Tibial artery (tissue), 4 donors: ENCODE data around the gene TMEM204.

Experiments used
- DNase-seq, 2 donors: peaks; one replicate each; pipeline ENCODE4 v3.0.0-alpha.2; 2019
- H3K27ac ChIP-seq, 2 donors: fragments of 200-600 bp; sonication (generic) in 1 of 2; 1 replicate in 1 of 2; 2 replicates in 1 of 2; pipeline ENCODE4 v1.5.1; 2018 to 2019; ENCODE audit warnings: mild to moderate bottlenecking in 1 of 2
- H3K27me3 ChIP-seq, 2 donors: fragments of 200-600 bp; sonication (generic) in 1 of 2; one replicate each; pipeline versions ENCODE4 v1.5.1 to v1.6.0; 2016 to 2019
- H3K36me3 ChIP-seq, 3 donors: fragments of 200-600 bp; sonication (generic) in 2 of 3; one replicate each; pipeline ENCODE4 v1.5.1; 2016 to 2019; ENCODE audit warnings: mild to moderate bottlenecking in 2 of 3
- H3K4me1 ChIP-seq, 4 donors: fragments of 200-600 bp; sonication (generic) in 2 of 4; 1 replicate in 3 of 4; 2 replicates in 1 of 4; pipeline ENCODE4 v1.5.1; 2016 to 2019
- H3K4me3 ChIP-seq, 2 donors: fragments of 200-600 bp; sonication (generic) in 1 of 2; 1 replicate in 1 of 2; 2 replicates in 1 of 2; pipeline ENCODE4 v1.5.1; 2018 to 2019; ENCODE audit warnings: mild to moderate bottlenecking in 2 of 2
- H3K9me3 ChIP-seq, 3 donors: fragments of 200-600 bp; sonication (generic) in 1 of 3; one replicate each; pipeline ENCODE4 v1.5.1; 2016 to 2019
- intact Hi-C: fragments of 100-400 bp; cut with DNase I; formaldehyde crosslinking; loops from one replicate; pipeline ENCODE4 v1.15.0; 2023; ENCODE audit warnings: low total_unique reads
- TF ChIP-seq, protein P1 (sequence below), 2 experiments: fragments of 200-600 bp in 1 of 2; fragments of 450-650 bp in 1 of 2; IDR thresholded peaks; one replicate each; pipeline ENCODE4 v1.5.1; 2017 to 2019; ENCODE audit warnings: antibody characterized with exemption in 2 of 2, mild to moderate bottlenecking in 1 of 2, moderate library complexity in 1 of 2

The TMEM204 gene

DNA sequence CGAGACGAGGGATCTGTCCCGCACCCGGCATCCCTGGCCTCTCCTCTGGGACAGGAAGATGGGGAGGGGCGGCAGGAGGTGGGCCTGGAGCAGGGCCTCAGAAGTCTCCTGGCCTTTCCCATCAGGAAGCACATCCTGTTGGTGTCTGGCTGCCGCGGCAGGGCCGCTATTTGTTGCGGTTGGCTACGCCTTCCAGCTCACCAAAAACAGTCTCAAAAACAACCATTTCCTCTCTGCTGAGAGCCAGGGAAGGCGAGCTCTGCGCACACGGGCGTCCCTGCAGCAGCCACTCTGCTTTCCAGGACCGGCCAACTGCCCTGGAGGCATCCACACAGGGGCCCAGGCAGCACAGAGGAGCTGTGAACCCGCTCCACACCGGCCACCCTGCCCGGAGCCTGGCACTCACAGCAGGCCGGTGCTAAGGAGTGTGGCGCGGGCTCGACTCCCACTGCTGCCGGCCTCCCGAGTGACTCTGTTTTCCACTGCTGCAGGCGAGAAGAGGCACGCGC is at the start of gene TMEM204:
Gene TMEM204, plus strand, starts transcription at position 224 of the 509 bp plus-strand sequence. CDS start 610 bp downstream, outside the sequence.
- no peaks in the 10 kb centered on the region for H3K27me3 ChIP-seq
- peaks cover 29 to 34% (median 32%) of the 10 kb centered on the region in 3 donors for H3K36me3 ChIP-seq
- H3K4me3 ChIP-seq, result peak within 1 kb of the TSS; percentile 67 to 73
- intact Hi-C loops, result no loop called here
- TF ChIP-seq, protein P1, sequence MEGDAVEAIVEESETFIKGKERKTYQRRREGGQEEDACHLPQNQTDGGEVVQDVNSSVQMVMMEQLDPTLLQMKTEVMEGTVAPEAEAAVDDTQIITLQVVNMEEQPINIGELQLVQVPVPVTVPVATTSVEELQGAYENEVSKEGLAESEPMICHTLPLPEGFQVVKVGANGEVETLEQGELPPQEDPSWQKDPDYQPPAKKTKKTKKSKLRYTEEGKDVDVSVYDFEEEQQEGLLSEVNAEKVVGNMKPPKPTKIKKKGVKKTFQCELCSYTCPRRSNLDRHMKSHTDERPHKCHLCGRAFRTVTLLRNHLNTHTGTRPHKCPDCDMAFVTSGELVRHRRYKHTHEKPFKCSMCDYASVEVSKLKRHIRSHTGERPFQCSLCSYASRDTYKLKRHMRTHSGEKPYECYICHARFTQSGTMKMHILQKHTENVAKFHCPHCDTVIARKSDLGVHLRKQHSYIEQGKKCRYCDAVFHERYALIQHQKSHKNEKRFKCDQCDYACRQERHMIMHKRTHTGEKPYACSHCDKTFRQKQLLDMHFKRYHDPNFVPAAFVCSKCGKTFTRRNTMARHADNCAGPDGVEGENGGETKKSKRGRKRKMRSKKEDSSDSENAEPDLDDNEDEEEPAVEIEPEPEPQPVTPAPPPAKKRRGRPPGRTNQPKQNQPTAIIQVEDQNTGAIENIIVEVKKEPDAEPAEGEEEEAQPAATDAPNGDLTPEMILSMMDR (IDR thresholded peaks at IDR 0.05), result no peak
- peaks cover 0 to 76% (median 53%) of the 10 kb centered on the region in 4 donors for H3K4me1 ChIP-seq
- H3K27ac ChIP-seq, result peak within 1 kb of the TSS; percentile 86 to 92
- DNase-seq, result peak; percentile 72 to 90
- H3K9me3 ChIP-seq, result no peaks in the 10 kb centered on the region

DNA sequence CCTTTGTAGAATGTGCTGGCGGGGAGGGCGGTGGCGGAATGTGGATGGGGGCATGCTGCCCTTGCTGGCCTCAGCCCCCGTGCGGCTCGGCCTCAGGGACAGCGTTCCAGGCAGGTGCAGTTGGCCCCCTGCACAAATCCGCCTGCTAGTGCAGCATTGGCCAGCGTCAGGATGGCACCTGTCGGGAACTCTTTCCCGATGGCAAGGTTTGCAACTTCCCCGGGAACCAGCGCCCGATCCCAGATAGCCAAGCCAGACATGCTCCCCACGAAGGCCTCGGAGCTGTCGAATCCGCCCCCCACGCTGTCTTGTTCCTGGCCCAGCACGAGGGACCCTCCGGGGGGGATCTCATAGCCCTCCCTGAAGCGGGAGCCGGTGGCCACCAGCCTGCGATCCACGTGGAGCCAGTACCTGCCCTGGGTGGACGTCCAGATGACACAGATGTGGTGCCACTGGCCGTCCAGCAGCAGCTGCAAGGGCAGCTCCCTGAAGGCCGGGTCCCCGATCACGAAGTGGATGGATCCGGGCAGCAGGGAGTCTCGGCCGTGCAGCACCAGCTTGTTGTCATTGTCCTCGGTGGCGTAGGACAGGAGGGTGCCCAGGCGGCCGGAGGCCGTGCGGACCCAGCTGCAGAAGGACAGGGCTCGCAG is 47.5 kb upstream of the TMEM204 start:
- DNase-seq, result no peak
- Histone ChIP-seq H3K9me3 (no peaks in the 10 kb centered on the region), H3K36me3 (no peaks in the 10 kb centered on the region), H3K27ac (no peak overlapping the region), H3K4me3 (no peak overlapping the region), H3K4me1 (no peaks in the 10 kb centered on the region), H3K27me3 (no peaks in the 10 kb centered on the region)
- TF ChIP-seq, protein P1 (IDR thresholded peaks at IDR 0.05), result no peak
- intact Hi-C loops, result no loop called here

DNA sequence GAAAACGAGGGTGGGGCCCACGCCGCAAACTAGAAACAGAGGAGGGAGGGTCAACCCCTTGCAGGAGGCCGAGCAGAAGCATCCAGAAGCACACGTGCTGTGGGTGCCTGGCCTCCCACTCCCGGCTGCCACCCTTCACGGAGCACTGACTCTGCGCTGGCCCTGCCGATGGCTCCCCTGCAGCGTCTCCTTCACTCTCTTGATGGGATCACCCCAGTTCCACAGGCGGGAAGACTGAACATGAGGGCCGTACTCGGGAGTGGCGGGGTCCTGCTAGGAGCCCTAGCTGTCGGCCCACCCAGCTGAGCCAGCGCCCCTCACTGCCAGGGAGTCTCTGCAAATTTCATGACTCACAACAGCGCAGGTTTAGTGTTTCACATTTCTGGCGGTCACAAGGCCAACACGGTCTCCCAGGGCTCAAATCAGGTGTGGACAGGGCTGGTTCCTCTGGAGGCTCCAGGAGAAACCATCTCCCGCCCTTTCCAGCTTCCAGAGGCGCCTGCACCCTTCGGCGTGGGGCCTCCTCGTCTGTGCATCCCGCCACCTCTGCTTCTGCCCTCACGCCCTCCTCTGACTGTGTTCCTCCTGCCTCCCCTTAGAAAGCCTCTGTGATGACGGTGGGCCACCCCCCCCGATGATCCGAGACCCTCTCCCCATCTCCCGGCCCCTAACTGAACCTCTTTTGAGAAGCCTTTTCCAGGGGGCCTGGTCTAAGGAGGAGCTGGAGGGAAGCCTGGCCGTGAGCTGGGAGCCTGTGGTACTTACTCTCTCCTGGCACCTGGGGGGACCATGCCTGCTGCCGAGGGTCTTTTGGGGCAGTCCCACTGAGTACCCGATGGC is 46.7 kb upstream of the TMEM204 start:
- H3K36me3 ChIP-seq, result no peaks in the 10 kb centered on the region
- no peak for DNase-seq
- intact Hi-C loops, result no loop called here

DNA sequence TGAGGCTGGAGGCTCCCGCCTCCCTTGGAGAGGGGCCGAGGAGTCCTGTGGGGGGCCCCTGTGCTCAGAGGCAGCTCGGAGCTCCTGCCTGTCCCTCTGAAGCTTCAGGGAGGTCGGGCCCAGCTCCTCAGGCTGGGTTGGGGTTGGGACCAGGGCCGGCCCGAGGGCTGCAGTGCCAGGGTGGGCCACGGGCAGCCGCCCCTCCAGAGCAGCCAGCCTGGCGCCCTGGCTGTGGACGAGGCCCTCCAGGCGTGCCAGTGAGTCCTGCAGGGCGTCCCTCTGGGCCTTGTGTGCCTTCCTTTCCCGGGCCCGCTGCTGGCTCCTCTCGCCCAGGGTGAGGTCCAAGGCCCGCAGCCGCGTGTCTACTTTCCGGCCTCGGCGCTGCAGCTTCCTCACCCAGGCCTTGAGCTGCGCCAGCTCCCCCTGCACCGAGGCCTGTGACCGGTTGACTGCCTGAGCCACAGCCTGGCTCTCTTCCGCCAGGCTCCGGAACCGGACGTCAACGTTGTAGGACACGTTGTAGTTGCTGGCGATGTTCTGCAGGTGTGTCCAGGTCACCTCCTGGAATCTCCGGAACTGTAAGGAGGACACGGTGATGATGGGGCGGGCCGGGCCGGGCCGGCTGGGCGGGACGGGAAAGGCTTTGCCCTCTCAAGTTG is 45.9 kb upstream of the TMEM204 start:
- intact Hi-C loops, result no loop called here
- no peaks in the 10 kb centered on the region for H3K9me3 ChIP-seq
- TF ChIP-seq, protein P1 (IDR thresholded peaks at IDR 0.05), result no peak
- peaks cover 0 to 2% (median 1%) of the 10 kb centered on the region in 4 donors for H3K4me1 ChIP-seq
- no peaks in the 10 kb centered on the region for H3K36me3 ChIP-seq
- H3K27ac ChIP-seq, result no peak overlapping the region
- H3K27me3 ChIP-seq, result no peaks in the 10 kb centered on the region
- no peak overlapping the region for H3K4me3 ChIP-seq
- DNase-seq, result no peak

More for the DNA sequence above, 46.7 kb upstream of the TMEM204 start:
- H3K27ac ChIP-seq, result no peak overlapping the region
- H3K4me1 ChIP-seq, result no peaks in the 10 kb centered on the region
- no peak overlapping the region for H3K4me3 ChIP-seq
- TF ChIP-seq, protein P1 (IDR thresholded peaks at IDR 0.05), result no peak
- no peaks in the 10 kb centered on the region for H3K9me3 ChIP-seq
- no peaks in the 10 kb centered on the region for H3K27me3 ChIP-seq

DNA sequence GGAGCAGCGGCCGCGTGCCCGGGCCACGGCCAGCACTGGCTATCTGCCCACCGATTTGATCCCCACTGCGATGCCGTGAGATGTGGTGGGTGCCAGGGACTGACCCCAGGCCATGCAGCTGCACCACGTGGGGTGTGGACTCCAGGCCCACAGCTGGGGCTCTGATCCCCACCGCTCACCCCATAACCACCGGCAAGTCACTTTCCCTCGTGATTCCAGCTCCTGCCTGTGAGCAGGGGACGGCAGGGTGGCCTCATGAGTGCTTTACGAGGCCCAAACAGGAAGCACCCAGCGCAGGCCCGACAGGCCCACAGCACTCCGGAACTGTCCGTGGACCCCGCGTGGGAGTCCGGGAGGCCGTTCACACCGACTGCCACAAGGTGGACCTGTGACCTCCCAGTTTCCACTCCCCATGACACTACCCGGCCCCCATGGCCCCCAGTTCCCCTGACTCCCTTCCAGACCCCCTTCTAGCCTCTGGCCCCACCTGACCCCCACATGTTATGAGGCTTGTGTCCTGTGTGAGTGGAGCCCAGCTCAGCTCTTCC is 45.3 kb upstream of the TMEM204 start:
- intact Hi-C loops, result no loop called here
- no peak overlapping the region for H3K27ac ChIP-seq
- no peaks in the 10 kb centered on the region for H3K27me3 ChIP-seq
- no peaks in the 10 kb centered on the region for H3K36me3 ChIP-seq
- no peaks in the 10 kb centered on the region for H3K9me3 ChIP-seq
- no peak for DNase-seq
- H3K4me1 ChIP-seq, result peaks cover 0 to 7% (median 6%) of the 10 kb centered on the region in 4 donors
- TF ChIP-seq, protein P1 (IDR thresholded peaks at IDR 0.05), result no peak
- H3K4me3 ChIP-seq, result no peak overlapping the region
